CD14-positive monocyte (primary cell): ENCODE data around the gene PTGDR2. TPM values are rescaled to one million over a fixed set of nuclear protein-coding genes. Genes with fewer than 3 reads are reported as not detected.

ENCODE experiments used
- DNase-seq, 3 donors: peaks; one replicate each; pipeline ENCODE4 v3.0.0-alpha.2; 2011 to 2022
- H2AFZ ChIP-seq: 2 replicates; pipeline ENCODE4 v1.6.0; 2012; ENCODE audit warnings: mild to moderate bottlenecking, low read depth, low read length, inconsistent platforms; ENCODE audit not compliant: insufficient read depth, poor library complexity, severe bottlenecking
- H3K27ac ChIP-seq, 2 donors: 1 replicate in 1 of 2; 2 replicates in 1 of 2; pipeline ENCODE4 v1.5.1; 2012 to 2013; ENCODE audit warnings: low read length in 2 of 2, control low read depth in 1 of 2, inconsistent platforms in 1 of 2, low read depth in 1 of 2, mild to moderate bottlenecking in 1 of 2
- H3K27me3 ChIP-seq, 2 donors: one replicate each; pipeline versions ENCODE4 v1.6.0 to v1.6.1; 2011 to 2013; ENCODE audit warnings: low read length in 2 of 2; ENCODE audit not compliant: control insufficient read depth in 2 of 2, insufficient read depth in 2 of 2
- H3K36me3 ChIP-seq, 2 donors: replicated peaks in 1 of 2; 1 replicate in 1 of 2; 2 replicates in 1 of 2; pipeline versions ENCODE4 v1.5.1 to v1.6.1; 2012 to 2013; ENCODE audit warnings: low read length in 2 of 2, control low read depth in 1 of 2, inconsistent platforms in 1 of 2, mild to moderate bottlenecking in 1 of 2; ENCODE audit not compliant: insufficient read depth in 2 of 2, control insufficient read depth in 1 of 2
- H3K4me1 ChIP-seq, 2 donors: 1 replicate in 1 of 2; 2 replicates in 1 of 2; pipeline versions ENCODE4 v1.5.1 to v1.6.1; 2012 to 2013; ENCODE audit warnings: low read length in 2 of 2, control low read depth in 1 of 2, inconsistent platforms in 1 of 2, mild to moderate bottlenecking in 1 of 2, moderate library complexity in 1 of 2; ENCODE audit not compliant: insufficient read depth in 2 of 2, control insufficient read depth in 1 of 2
- H3K4me2 ChIP-seq: replicated peaks from 2 replicates; pipeline ENCODE3; 2012; ENCODE audit warnings: low read length, moderate library complexity, mild to moderate bottlenecking; ENCODE audit not compliant: poor library complexity, severe bottlenecking; ENCODE audit errors: extremely low read depth
- H3K4me3 ChIP-seq, 3 experiments: fragments of 200-600 bp in 1 of 3; sonication (generic) in 1 of 3; replicated peaks in 1 of 3; 1 replicate in 2 of 3; 2 replicates in 1 of 3; pipeline ENCODE4 v1.5.1; 2011 to 2013; ENCODE audit warnings: low read length in 3 of 3, mild to moderate bottlenecking in 3 of 3, control low read depth in 2 of 3, low read depth in 2 of 3, inconsistent platforms in 1 of 3, moderate library complexity in 1 of 3
- H3K79me2 ChIP-seq: 2 replicates; pipeline ENCODE4 v1.6.0; 2012; ENCODE audit warnings: mild to moderate bottlenecking, control low read depth, inconsistent platforms, low read length, moderate library complexity; ENCODE audit not compliant: insufficient read depth
- H3K9ac ChIP-seq: 2 replicates; pipeline ENCODE4 v1.6.0; 2017; ENCODE audit warnings: low read length, mild to moderate bottlenecking; ENCODE audit not compliant: insufficient read depth, poor library complexity, severe bottlenecking
- H3K9me3 ChIP-seq, 2 donors: replicated peaks in 1 of 2; 1 replicate in 1 of 2; 2 replicates in 1 of 2; pipeline versions ENCODE4 v1.5.1 to v1.6.1; 2012 to 2013; ENCODE audit warnings: low read length in 2 of 2, control low read depth in 1 of 2; ENCODE audit not compliant: control insufficient read depth in 1 of 2, insufficient read depth in 1 of 2
- H4K20me1 ChIP-seq: 2 replicates; pipeline ENCODE4 v1.6.0; 2012; ENCODE audit warnings: mild to moderate bottlenecking, low read length, control low read depth, moderate library complexity; ENCODE audit not compliant: insufficient read depth
- H3K27ac Mint-ChIP-seq, 7 donors: one replicate each; pipeline ENCODE4 v1.8.0; 2020; ENCODE audit warnings: mild to moderate bottlenecking in 7 of 7, mixed read lengths in 7 of 7, moderate library complexity in 6 of 7, inconsistent platforms in 2 of 7
- H3K27me3 Mint-ChIP-seq, 3 donors: one replicate each; pipeline ENCODE4 v1.8.0; 2021 to 2022; ENCODE audit warnings: low read depth in 3 of 3, mild to moderate bottlenecking in 3 of 3, mixed read lengths in 3 of 3, moderate library complexity in 3 of 3, inconsistent platforms in 1 of 3
- H3K36me3 Mint-ChIP-seq, 2 donors: one replicate each; pipeline ENCODE4 v1.8.0; 2020; ENCODE audit warnings: mixed read lengths in 2 of 2, inconsistent platforms in 1 of 2, mild to moderate bottlenecking in 1 of 2
- H3K4me1 Mint-ChIP-seq: one replicate; pipeline ENCODE4 v1.8.0; 2020; ENCODE audit warnings: mild to moderate bottlenecking, mixed read lengths
- H3K4me3 Mint-ChIP-seq, 2 donors: one replicate each; pipeline ENCODE4 v1.8.0; 2020; ENCODE audit warnings: mild to moderate bottlenecking in 2 of 2, mixed read lengths in 2 of 2, moderate library complexity in 1 of 2
- H3K9me3 Mint-ChIP-seq, 7 donors: one replicate each; pipeline ENCODE4 v1.8.0; 2020 to 2022; ENCODE audit warnings: mixed read lengths in 7 of 7, mild to moderate bottlenecking in 6 of 7, moderate library complexity in 6 of 7, inconsistent platforms in 2 of 7
- WGBS: methylation state at CpG from one replicate; pipeline ENCODE4 v1.1.5; 2013; ENCODE audit warnings: missing lambda C conversion rate; ENCODE audit not compliant: insufficient coverage; 5-methylcytosine and 5-hydroxymethylcytosine counted together
- intact Hi-C, 2 donors: fragments of 100-400 bp; cut with micrococcal nuclease; formaldehyde crosslinking; loops; one replicate each; pipeline versions ENCODE4 v1.15.0 to v1.15.1; 2023
- polyA plus RNA-seq, 3 donors: library from polyadenylated mRNA; depleted of rRNA in 1 of 3; unstranded in 2 of 3; stranded (reverse) in 1 of 3; fragments of 300-500 nt in 2 of 3; fragments of >200 nt in 1 of 3; fragmentation: Illumina TruSeq in 2 of 3; gene quantifications; 1 replicate in 2 of 3; 2 replicates in 1 of 3; pipeline ENCODE4 v1.2.3, GENCODE V29; 2012 to 2021
- TF ChIP-seq, protein P1 (sequence below): fragments of 200-600 bp; IDR thresholded peaks from one replicate; pipeline ENCODE4 v1.8.0; 2022; ENCODE audit warnings: antibody characterized with exemption, mild to moderate bottlenecking

Gene PTGDR2
- polyA plus RNA-seq, 3 donors: 0.32 to 0.65 (median 0.46) TPM

- Histone ChIP-seq H3K79me2 (no peaks in the 10 kb centered on the region), H3K9me3 (no peaks in the 10 kb centered on the region), H3K27ac (no peak overlapping the region), H2AFZ (no peak overlapping the region), H3K4me3 (no peak overlapping the region), H4K20me1 (no peaks in the 10 kb centered on the region), H3K27me3 (peaks cover 0 to 6% of the 10 kb centered on the region in 2 donors), H3K9ac (no peak overlapping the region), H3K4me1 (peaks cover 20 to 33% of the 10 kb centered on the region in 2 donors), H3K36me3 (peaks cover 25 to 30% of the 10 kb centered on the region in 2 donors), H3K4me2 (no peak overlapping the region)
- H3K27ac Mint-ChIP-seq: no peak overlapping the region
- TF ChIP-seq, protein P1, sequence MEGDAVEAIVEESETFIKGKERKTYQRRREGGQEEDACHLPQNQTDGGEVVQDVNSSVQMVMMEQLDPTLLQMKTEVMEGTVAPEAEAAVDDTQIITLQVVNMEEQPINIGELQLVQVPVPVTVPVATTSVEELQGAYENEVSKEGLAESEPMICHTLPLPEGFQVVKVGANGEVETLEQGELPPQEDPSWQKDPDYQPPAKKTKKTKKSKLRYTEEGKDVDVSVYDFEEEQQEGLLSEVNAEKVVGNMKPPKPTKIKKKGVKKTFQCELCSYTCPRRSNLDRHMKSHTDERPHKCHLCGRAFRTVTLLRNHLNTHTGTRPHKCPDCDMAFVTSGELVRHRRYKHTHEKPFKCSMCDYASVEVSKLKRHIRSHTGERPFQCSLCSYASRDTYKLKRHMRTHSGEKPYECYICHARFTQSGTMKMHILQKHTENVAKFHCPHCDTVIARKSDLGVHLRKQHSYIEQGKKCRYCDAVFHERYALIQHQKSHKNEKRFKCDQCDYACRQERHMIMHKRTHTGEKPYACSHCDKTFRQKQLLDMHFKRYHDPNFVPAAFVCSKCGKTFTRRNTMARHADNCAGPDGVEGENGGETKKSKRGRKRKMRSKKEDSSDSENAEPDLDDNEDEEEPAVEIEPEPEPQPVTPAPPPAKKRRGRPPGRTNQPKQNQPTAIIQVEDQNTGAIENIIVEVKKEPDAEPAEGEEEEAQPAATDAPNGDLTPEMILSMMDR: no peak
- intact Hi-C loops: no loop called here
- H3K27me3 Mint-ChIP-seq: peaks cover 11 to 21% (median 12%) of the 10 kb centered on the region in 3 donors
- peak overlapping the region; percentile 27 to 51 for H3K4me3 Mint-ChIP-seq
- DNase-seq: no peak
- H3K4me1 Mint-ChIP-seq: peaks cover 31% of the 10 kb centered on the region
- peaks cover 0 to 6% (median 3%) of the 10 kb centered on the region in 7 donors for H3K9me3 Mint-ChIP-seq
- peaks cover 28 to 35% of the 10 kb centered on the region in 2 donors for H3K36me3 Mint-ChIP-seq
- whole genome bisulfite sequencing: 17% methylated on average over 3 of the region's 8 CpGs
These were observed 1.5 kb downstream of the PTGDR2 start for GRCh38 chr11:60854140-60854846.

GRCh38 chr11:60852982-60853950, 2.5 kb downstream of the PTGDR2 start:
- TF ChIP-seq, protein P1: no peak
- peaks cover 35 to 40% of the 10 kb centered on the region in 2 donors for H3K36me3 ChIP-seq
- Mint-ChIP-seq H3K4me1 (peaks cover 26% of the 10 kb centered on the region), H3K27ac (no peak overlapping the region), H3K36me3 (peaks cover 36 to 43% of the 10 kb centered on the region in 2 donors), H3K27me3 (peaks cover 12 to 21% (median 13%) of the 10 kb centered on the region in 3 donors), H3K4me3 (no peak overlapping the region), H3K9me3 (peaks cover 0 to 4% (median 3%) of the 10 kb centered on the region in 7 donors)
- H2AFZ ChIP-seq: no peak overlapping the region
- no peak overlapping the region for H3K4me3 ChIP-seq
- intact Hi-C loops: no loop called here
- no peaks in the 10 kb centered on the region for H3K79me2 ChIP-seq
- no peak overlapping the region for H3K4me2 ChIP-seq
- DNase-seq: no peak
- no peak overlapping the region for H3K27ac ChIP-seq
- no peaks in the 10 kb centered on the region for H3K9me3 ChIP-seq
- peaks cover 11 to 27% of the 10 kb centered on the region in 2 donors for H3K4me1 ChIP-seq
- no peak overlapping the region for H3K9ac ChIP-seq
- no peaks in the 10 kb centered on the region for H4K20me1 ChIP-seq
- H3K27me3 ChIP-seq: peaks cover 0 to 6% of the 10 kb centered on the region in 2 donors
- WGBS: 98% methylated on average over 56 of the region's 68 CpGs
